OCI-LY3 (cell line): ENCODE results near the gene RAD51B.

ENCODE experiments used
- CTCF ChIP-seq: fragments of 200-600, 300-600 bp; sonication (generic); IDR thresholded peaks from 2 replicates; pipeline ENCODE4 v1.5.1; 2014; ENCODE audit warnings: antibody characterized with exemption, low read length, low read depth
- EZH2phosphoT487 ChIP-seq: fragments of 200-600 bp; shearing (Covaris generic); IDR thresholded peaks from 2 replicates; pipeline ENCODE4 v1.6.1; 2018; ENCODE audit warnings: antibody characterized with exemption, mixed run types, low read depth

GRCh38 chr14:68016255-68016914 is 196.8 kb downstream of the RAD51B start:
- TF ChIP-seq CTCF (no peak), EZH2phosphoT487 (no peak)
